Raji (cell line): Measurements from ENCODE around the gene PRRG1.

Experiments used
- POLR2A ChIP-seq: IDR thresholded peaks from 2 replicates; pipeline ENCODE4 v1.6.1; 2011; ENCODE audit warnings: low read depth, low read length, control low read depth; ENCODE audit not compliant: insufficient read depth

PRRG1 gene

GRCh38 chrX:37349221-37350033 is at the start of gene PRRG1:
Gene PRRG1, plus strand, starts transcription at chrX:37349364. Its CDS starts 56,886 bp downstream, at chrX:37406250.
- TF ChIP-seq POLR2A, result no peak

GRCh38 chrX:37302569-37302968 is 46.6 kb upstream of the PRRG1 start:
- TF ChIP-seq POLR2A, result no peak

- no peak for TF ChIP-seq POLR2A
Measured at GRCh38 chrX:37314531-37314930, 34.6 kb upstream of the PRRG1 start.

DNA sequence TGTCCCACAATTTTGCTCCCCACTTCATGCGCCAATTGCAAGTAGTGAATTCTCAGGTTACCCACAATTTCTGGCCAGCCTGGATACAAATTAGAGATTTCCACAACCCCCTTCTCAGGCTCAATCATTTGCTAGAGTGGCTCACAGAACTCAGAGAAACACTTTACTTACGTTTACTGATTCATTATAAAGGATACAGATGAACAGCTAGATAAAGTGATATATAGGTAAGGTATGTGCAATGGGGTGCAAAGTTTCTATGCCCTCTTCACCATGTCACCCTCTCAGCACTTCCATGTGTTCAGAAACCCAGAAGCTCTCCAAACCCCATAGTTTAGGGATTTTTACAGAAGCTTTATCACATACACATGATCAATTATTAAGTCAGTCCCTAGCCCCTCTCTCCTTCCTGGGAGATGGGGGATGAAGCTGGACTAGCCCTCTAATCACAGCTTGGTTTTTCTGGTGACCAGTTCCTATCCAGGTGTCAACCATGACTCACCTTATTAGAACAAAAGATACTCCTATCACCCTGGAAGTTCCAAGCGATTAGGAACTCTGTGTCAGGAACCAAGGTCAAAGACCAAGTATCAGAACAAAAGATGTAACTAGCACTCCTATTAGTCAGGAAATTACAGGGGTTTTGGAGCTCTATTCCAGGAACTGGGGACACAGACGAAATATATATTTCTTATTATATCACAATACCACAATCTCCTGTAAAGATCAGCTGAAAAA is 33.5 kb upstream of the PRRG1 start:
- TF ChIP-seq POLR2A, result no peak

GRCh38 chrX:37320541-37321203 is 28.5 kb upstream of the PRRG1 start:
- no peak for TF ChIP-seq POLR2A

- TF ChIP-seq POLR2A, result no peak
Measured at GRCh38 chrX:37330642-37331041, 18.5 kb upstream of the PRRG1 start.

DNA sequence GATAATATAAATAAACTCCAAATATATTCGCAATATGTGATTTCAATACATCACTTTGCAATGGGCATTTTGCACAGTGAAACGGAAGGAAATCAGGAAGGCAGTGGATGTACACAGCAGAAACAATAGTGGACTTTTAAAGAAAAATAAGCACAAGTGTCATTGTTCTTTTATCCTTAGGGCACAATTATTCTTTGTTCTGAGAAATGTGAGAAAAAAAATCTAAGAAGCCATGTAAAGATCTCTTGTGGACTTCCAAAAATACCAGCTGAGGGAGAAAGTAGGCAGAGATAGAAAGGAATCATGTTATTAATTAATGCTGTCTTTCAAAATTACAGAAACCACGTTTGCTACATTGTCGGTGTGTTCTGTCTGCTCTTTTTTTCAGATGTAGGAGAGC is 17.6 kb upstream of the PRRG1 start:
- no peak for TF ChIP-seq POLR2A

GRCh38 chrX:37332055-37332454 is 17.1 kb upstream of the PRRG1 start:
- TF ChIP-seq POLR2A, result no peak

- TF ChIP-seq POLR2A, result no peak
Measured at GRCh38 chrX:37332987-37333658, 16.0 kb upstream of the PRRG1 start.

GRCh38 chrX:37347420-37347819 is 1.7 kb upstream of the PRRG1 start:
- no peak for TF ChIP-seq POLR2A

DNA sequence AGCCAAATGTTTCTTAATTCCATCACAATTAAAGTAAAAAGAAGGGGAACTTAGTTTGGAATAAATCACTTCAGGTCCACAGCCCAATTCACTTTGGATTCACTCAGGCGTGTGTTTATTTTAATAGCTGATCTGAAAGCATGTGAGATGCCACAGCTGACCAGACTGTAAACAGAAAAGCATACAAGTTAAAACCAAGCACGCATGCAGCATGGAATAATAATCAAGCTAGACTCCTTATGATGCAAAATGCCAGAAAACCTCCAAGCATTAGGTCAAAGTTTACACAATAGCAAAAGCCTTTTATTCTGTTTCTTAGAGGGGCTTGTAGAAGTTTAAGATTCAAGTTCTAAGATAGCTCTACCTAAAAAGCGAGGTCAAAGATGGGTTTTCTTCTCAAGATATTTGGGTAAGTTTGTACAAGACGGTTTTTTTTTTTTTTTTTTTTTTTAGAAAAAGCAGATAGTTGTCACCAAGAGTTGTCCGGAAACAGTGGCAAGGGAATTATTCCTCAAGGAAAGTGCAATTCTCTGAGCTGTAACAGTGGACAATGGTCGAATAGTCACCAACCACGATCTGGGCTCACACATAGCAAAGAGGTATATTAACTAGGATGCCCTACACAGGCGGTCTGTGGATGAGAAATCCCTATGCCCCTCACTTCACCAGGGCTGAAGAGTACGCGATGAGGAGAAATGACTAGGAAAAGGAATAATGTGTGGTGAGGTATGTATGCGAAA is 763 bp upstream of the PRRG1 start:
- no peak for TF ChIP-seq POLR2A

DNA sequence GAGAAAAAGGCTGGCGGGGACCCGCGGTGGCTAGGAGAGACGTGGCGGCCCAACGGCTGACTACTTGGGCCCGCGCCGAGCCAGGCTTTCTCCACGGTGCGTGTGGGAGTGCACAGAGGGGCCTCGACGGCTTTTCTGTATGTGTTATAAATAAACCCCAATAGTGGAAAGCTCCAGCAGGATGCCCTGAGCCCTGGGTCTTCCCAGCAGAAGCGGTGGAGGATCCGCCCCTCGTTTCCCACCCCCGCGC is 268 bp upstream of the PRRG1 start:
- TF ChIP-seq POLR2A, result no peak

GRCh38 chrX:37350034-37350365 is 836 bp downstream of the PRRG1 start:
- TF ChIP-seq POLR2A, result no peak

- TF ChIP-seq POLR2A, result no peak
Measured at GRCh38 chrX:37353646-37354045, 4.5 kb downstream of the PRRG1 start.

DNA sequence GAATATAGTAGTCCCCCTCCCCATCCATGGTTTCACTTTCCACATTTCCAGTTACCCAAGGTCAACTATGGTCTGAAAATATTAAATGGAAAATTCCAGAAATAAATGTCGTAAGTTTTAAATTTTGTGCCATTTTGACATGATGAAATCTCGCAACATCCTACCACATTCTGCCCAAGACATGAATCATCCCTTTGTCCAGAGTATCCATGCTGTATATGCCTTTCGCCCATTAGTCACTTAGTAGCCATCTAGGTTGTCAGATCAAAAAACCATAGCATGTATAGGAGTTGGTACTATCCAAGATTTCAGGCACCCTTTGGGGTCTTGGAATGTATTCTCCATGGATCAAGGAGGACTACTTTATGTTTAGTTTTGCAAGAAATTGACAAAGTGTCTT is 8.3 kb downstream of the PRRG1 start:
- no peak for TF ChIP-seq POLR2A

GRCh38 chrX:37361596-37361995 is 12.4 kb downstream of the PRRG1 start:
- no peak for TF ChIP-seq POLR2A

DNA sequence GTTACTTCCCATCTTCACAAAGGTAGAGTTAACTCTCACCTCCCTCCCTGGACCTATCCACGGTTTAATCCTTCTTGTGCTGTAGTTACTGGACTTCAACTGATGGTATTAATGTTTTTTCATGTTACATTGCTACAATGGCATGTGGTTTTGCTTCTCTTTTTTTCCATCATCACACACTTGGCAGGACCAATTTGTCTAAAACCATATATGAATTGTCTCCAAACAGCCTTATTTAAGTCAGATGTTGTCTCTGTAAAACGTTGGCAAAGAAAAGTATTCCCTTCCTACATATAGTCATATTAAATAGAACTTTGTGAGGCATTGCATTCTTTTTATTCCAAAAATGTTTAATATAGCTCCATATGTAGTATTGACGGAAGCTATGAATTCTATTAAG is 15.5 kb downstream of the PRRG1 start:
- no peak for TF ChIP-seq POLR2A
